ENCODE measurements around the gene ZNF345.

The ZNF345 gene

DNA sequence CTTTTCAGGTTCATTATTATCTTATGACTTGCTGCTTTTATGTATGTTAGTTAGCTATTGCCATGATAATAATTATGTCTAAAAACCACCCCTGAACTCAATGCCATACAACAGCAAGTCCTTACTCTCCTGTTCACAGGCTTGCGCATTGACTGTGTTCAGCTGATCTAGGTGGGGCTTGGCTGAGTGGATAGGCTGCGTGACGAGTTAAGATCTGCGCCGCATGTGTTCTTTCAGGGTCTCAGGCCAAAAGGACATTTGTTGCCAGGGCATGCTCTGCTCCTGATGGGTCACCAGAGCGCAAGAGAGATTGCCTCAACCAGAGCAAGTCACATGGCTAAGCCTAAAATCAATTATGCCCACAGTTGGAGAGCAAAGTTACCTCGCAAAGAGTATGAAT lies 66.3 kb downstream of the ZNF345 start:
- DNase-seq (ENCODE audit: low read depth in 2 of 3, low spot score in 2 of 3), result no peak

GRCh38 chr19:36918090-36918489 lies 67.4 kb downstream of the ZNF345 start:
- DNase-seq (ENCODE audit: low read depth in 2 of 3, low spot score in 2 of 3), result no peak

Data from activated CD8-positive, alpha-beta memory T cell treated with anti-CD3 and anti-CD28 coated beads for 48 hours (primary cell).